Measurements from ENCODE around the gene ISG15. TPM values are rescaled to one million over a fixed set of nuclear protein-coding genes. Genes with fewer than 3 reads are reported as not detected.
A peak's percentile ranks its signal among the peaks of the same experiment; 100 is the strongest.

Gene ISG15
- total RNA-seq, 2 donors from 2014 or later = 46.6 to 48.4 TPM

- Histone ChIP-seq H3K36me3 (ENCODE audit: control insufficient read depth, insufficient read depth, low read length) (no peaks in the 10 kb centered on the region), H3K4me3 (ENCODE audit: low read length) (no peak overlapping the region), H3K4me1 (ENCODE audit: control insufficient read depth, insufficient read depth, low read length) (no peaks in the 10 kb centered on the region), H3K9me3 (ENCODE audit: control insufficient read depth, low read length) (no peaks in the 10 kb centered on the region), H3K27ac (ENCODE audit: low read depth, low read length) (no peak overlapping the region), H3K9ac (ENCODE audit: extremely low read depth, low read length, poor library complexity, severe bottlenecking) (no peak overlapping the region), H3K27me3 (ENCODE audit: control insufficient read depth, insufficient read depth, low read length, poor library complexity, severe bottlenecking) (peaks cover 58% of the 10 kb centered on the region)
- Mint-ChIP-seq H3K4me3 (no peak overlapping the region), H3K9me3 (no peaks in the 10 kb centered on the region), H3K27me3 (ENCODE audit: insufficient read depth) (peaks cover 39% of the 10 kb centered on the region), H3K27ac (no peak overlapping the region), H3K4me1 (no peaks in the 10 kb centered on the region), H3K36me3 (ENCODE audit: low read depth) (peaks cover 3% of the 10 kb centered on the region)
- no peak for TF ChIP-seq CTCF (conservative IDR thresholded peaks at IDR 0.05)
- DNase-seq = peak; percentile 76
- 69 to 79% methylated on average over 19 to 33 of the region's 33 CpGs for WGBS, 2 experiments (ENCODE audit: insufficient coverage in 1 of 2, insufficient read length in 1 of 2)
These were observed 42.9 kb upstream of the ISG15 start for GRCh38 chr1:970242-970972.

- no peak for DNase-seq
- WGBS, 2 experiments (ENCODE audit: insufficient coverage in 1 of 2, insufficient read length in 1 of 2) = 92 to 94% methylated on average over 14 to 38 of the region's 42 CpGs
- Histone ChIP-seq H3K4me3 (ENCODE audit: low read length) (no peak overlapping the region), H3K9me3 (ENCODE audit: control insufficient read depth, low read length) (no peaks in the 10 kb centered on the region), H3K36me3 (ENCODE audit: control insufficient read depth, insufficient read depth, low read length) (no peaks in the 10 kb centered on the region), H3K27me3 (ENCODE audit: control insufficient read depth, insufficient read depth, low read length, poor library complexity, severe bottlenecking) (peaks cover 61% of the 10 kb centered on the region), H3K9ac (ENCODE audit: extremely low read depth, low read length, poor library complexity, severe bottlenecking) (no peak overlapping the region), H3K4me1 (ENCODE audit: control insufficient read depth, insufficient read depth, low read length) (no peaks in the 10 kb centered on the region), H3K27ac (ENCODE audit: low read depth, low read length) (no peak overlapping the region)
- TF ChIP-seq CTCF (conservative IDR thresholded peaks at IDR 0.05) = no peak
- Mint-ChIP-seq H3K4me1 (no peaks in the 10 kb centered on the region), H3K36me3 (ENCODE audit: low read depth) (no peaks in the 10 kb centered on the region), H3K27me3 (ENCODE audit: insufficient read depth) (peaks cover 45% of the 10 kb centered on the region), H3K27ac (no peak overlapping the region), H3K9me3 (no peaks in the 10 kb centered on the region), H3K4me3 (no peak overlapping the region)
These were observed 42.1 kb upstream of the ISG15 start for GRCh38 chr1:970973-971730.

- no peaks in the 10 kb centered on the region for H3K9me3 ChIP-seq (ENCODE audit: control insufficient read depth, low read length)
- no peak overlapping the region for H3K27ac Mint-ChIP-seq
- no peaks in the 10 kb centered on the region for H3K36me3 Mint-ChIP-seq (ENCODE audit: low read depth)
- H3K4me1 Mint-ChIP-seq = no peaks in the 10 kb centered on the region
- H3K9me3 Mint-ChIP-seq = no peaks in the 10 kb centered on the region
- peaks cover 54% of the 10 kb centered on the region for H3K27me3 ChIP-seq (ENCODE audit: control insufficient read depth, insufficient read depth, low read length, poor library complexity, severe bottlenecking)
- TF ChIP-seq CTCF (conservative IDR thresholded peaks at IDR 0.05) = no peak
- 92% methylated on average over 20 to 34 of the region's 34 CpGs for WGBS, 2 experiments (ENCODE audit: insufficient coverage in 1 of 2, insufficient read length in 1 of 2)
- H3K4me3 ChIP-seq (ENCODE audit: low read length) = no peak overlapping the region
- no peak overlapping the region for H3K9ac ChIP-seq (ENCODE audit: extremely low read depth, low read length, poor library complexity, severe bottlenecking)
- H3K4me3 Mint-ChIP-seq = no peak overlapping the region
- H3K36me3 ChIP-seq (ENCODE audit: control insufficient read depth, insufficient read depth, low read length) = no peaks in the 10 kb centered on the region
- no peak for DNase-seq
- H3K27me3 Mint-ChIP-seq (ENCODE audit: insufficient read depth) = peaks cover 45% of the 10 kb centered on the region
- H3K4me1 ChIP-seq (ENCODE audit: control insufficient read depth, insufficient read depth, low read length) = no peaks in the 10 kb centered on the region
- no peak overlapping the region for H3K27ac ChIP-seq (ENCODE audit: low read depth, low read length)
These were observed 41.4 kb upstream of the ISG15 start for GRCh38 chr1:971751-972506.

Data from endodermal cell (in vitro differentiated cells).